ENCODE measurements around the gene SPNS2.

SPNS2 gene

DNA sequence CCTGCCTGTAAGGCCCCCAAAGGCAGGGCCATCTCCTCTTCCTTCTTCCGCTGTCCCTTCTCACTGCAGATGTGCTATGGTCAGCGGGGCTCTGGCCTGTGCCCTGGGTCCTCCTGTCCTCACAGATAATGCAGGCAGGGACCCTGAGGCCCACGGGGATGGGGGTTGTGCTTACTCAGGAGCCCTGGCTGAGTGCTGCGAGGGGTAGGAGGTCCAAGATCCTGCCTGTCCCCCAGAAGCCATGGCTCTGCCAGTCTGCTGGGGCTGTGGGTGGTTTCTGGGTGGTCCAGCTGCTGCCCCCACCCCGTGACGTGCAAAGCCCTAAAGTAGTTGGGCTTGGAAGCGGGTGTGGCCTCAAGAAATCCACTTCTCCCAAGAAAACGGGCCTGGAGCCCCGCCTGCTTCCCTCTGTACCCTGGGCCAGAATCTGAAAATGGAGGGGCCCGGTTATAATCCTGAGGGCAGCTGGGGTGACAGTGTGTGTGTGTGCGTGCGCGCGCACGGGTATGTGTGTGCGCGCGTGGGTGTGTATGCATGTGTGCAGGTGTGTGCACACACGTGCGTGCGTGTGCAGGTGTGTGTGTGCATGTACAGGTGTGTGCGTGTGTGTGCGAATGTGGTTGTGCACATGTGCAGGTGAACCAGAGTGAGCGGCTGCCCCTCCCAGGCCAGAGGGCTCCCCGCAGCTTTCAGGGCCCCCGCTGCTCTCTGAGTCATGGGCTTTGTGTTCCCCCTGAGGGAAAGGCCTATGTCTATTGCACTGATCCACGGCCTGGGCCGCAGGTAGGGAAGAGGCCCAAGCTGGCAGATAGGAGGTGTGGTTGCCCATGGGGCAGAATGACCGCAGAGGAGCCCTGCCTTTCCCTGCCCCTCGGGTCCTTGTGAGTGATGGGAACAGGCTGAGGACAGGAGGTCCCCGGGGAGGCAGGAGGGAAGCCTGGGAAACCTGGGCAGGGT, 13.8 kb downstream of the SPNS2 start:
- no peak for DNase-seq (ENCODE audit: low spot score)
- TF ChIP-seq, protein P1, sequence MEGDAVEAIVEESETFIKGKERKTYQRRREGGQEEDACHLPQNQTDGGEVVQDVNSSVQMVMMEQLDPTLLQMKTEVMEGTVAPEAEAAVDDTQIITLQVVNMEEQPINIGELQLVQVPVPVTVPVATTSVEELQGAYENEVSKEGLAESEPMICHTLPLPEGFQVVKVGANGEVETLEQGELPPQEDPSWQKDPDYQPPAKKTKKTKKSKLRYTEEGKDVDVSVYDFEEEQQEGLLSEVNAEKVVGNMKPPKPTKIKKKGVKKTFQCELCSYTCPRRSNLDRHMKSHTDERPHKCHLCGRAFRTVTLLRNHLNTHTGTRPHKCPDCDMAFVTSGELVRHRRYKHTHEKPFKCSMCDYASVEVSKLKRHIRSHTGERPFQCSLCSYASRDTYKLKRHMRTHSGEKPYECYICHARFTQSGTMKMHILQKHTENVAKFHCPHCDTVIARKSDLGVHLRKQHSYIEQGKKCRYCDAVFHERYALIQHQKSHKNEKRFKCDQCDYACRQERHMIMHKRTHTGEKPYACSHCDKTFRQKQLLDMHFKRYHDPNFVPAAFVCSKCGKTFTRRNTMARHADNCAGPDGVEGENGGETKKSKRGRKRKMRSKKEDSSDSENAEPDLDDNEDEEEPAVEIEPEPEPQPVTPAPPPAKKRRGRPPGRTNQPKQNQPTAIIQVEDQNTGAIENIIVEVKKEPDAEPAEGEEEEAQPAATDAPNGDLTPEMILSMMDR (IDR thresholded peaks at IDR 0.05; ENCODE audit: borderline replicate concordance, control extremely low read depth, extremely low read depth, insufficient read depth, missing control alignments) = no peak
- in situ Hi-C loops (cut with MboI; ENCODE audit: low sequenced_read_pairs, unreplicated experiment) = no loop called here

DNA sequence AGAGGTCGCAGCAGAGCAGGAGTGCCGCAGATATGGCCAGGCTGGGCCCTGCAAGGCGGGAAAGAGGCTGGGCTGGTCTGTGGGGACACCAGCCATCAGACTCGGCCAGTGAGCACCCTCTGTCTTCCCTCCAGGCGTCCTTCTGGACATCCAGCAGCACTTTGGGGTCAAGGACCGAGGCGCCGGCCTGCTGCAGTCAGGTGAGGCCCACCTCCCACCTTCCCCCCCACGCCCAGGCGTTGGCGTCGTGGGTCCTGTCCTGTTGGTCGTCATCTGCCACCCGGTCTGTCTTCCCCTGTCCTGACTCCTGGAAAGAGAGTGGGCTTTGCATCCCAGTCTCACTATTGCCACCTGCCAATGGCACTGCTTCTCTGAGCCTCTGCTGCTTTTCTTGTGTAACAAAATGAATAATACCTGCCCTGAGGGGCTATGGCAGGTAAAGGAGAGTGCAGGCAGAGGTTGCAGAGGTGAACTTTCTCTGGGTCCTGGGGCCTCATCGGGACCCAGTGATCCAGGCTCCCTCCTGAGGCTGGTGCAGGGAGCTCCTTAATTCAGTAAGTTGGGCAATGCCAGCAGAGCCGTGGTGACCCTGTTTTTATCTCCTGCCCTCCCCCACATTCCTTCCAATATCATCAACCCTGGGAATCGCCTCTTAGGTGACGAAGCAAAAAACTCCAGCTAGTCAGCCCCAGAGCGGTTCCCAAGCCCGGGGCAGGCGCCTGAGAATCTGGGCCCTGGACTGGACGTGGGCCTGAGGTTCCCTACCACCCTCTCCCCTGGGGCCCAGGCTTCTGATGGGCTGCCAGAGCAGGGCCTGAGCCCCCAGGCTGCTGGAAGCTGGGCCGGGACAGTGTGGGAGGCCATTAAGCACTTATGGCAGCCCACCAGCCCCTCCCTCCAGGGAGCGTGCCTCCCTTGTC, 14.7 kb downstream of the SPNS2 start:
- TF ChIP-seq, protein P1 (IDR thresholded peaks at IDR 0.05; ENCODE audit: borderline replicate concordance, control extremely low read depth, extremely low read depth, insufficient read depth, missing control alignments) = no peak
- in situ Hi-C loops (cut with MboI; ENCODE audit: low sequenced_read_pairs, unreplicated experiment) = no loop called here
- DNase-seq (ENCODE audit: low spot score) = no peak

DNA sequence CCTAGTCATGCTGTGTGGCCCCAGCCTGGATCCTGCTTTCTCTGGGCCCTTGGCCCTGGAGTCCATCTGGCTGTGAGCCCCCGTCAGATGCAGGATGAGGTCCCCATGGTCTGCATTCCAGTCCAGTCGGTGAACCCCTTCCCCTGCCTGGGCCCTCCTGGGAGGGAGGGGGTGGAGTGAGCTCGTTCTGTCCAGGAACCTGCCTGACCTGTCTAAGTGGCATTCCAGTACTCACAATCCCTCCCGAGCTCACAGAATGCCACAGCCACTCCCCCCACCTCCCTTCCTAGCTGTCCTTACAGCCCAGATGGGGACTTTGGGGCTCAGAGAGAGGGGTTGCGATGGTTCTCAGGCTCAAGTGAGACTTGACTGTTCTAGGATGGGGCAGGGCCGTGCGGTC, 15.5 kb downstream of the SPNS2 start:
- no peak for DNase-seq (ENCODE audit: low spot score)
- in situ Hi-C loops (cut with MboI; ENCODE audit: low sequenced_read_pairs, unreplicated experiment) = no loop called here
- TF ChIP-seq, protein P1 (IDR thresholded peaks at IDR 0.05; ENCODE audit: borderline replicate concordance, control extremely low read depth, extremely low read depth, insufficient read depth, missing control alignments) = no peak

DNA sequence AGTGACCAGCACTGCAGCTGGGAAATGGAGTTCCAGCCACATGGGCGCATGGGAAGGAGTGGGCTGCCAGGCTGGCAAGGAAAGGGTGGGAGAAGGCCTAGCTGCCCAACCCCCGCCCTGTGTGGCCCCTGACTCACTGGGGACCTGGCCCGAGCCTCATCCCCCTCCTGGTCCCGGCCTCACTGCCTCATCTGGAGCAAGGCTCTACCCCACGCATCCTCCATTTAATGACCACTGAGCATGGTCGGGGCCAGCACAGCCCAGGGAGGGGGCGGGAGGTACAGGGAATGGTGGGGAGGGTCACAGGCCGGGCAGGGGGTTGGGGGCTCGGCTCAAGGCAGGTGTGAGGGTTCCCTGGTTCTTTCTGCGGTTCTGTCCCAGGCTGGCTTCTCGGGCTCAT, 16.1 kb downstream of the SPNS2 start:
- DNase-seq (ENCODE audit: low spot score) = no peak
- in situ Hi-C loops (cut with MboI; ENCODE audit: low sequenced_read_pairs, unreplicated experiment) = no loop called here

DNA sequence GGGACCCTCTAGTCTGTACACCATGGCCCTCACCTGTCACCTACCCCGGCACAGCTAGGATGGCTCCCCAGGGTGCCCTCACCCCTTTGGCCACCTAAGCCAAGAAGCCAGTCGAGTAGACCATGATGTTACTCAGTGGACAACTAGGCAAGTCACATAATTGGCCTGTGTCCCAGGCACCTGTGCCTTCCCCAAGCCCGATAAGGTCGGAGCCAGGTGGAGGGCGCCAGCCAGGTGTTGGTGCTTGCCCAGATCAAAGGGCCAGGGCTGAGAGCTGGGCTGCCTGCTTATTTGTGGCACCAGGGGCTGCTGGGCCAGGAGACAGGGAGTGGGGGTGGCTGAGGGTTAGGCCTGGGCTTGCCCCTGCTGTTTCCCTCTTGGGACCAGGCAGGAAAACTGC, 16.8 kb downstream of the SPNS2 start:
- TF ChIP-seq, protein P1 (IDR thresholded peaks at IDR 0.05; ENCODE audit: borderline replicate concordance, control extremely low read depth, extremely low read depth, insufficient read depth, missing control alignments) = no peak
- in situ Hi-C loops (cut with MboI; ENCODE audit: low sequenced_read_pairs, unreplicated experiment) = no loop called here
- DNase-seq (ENCODE audit: low spot score) = no peak

More for the DNA sequence above, 16.1 kb downstream of the SPNS2 start:
- TF ChIP-seq, protein P1 (IDR thresholded peaks at IDR 0.05; ENCODE audit: borderline replicate concordance, control extremely low read depth, extremely low read depth, insufficient read depth, missing control alignments) = no peak

DNA sequence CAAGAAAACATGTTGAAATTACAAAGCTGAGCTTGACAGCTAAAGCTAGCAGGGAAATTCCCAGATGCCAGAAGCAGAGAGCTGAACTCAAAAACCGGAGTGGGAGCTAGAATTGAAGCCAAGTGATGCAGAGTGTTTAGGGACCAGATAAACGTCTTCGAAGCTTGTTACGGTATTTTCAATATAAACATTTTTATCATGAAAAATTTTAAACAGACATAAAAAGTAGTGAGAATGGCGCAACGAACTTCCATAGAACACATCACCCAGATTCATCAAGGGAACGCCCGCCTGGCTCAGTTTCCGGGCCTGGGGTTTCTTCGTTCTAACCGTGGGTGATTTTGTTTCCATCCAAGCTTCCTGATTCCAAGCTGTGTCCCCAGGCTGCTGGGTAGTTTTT, 18.1 kb downstream of the SPNS2 start:
- DNase-seq (ENCODE audit: low spot score) = no peak

More for the DNA sequence above, 18.1 kb downstream of the SPNS2 start:
- in situ Hi-C loops (cut with MboI; ENCODE audit: low sequenced_read_pairs, unreplicated experiment) = no loop called here
- TF ChIP-seq, protein P1 (IDR thresholded peaks at IDR 0.05; ENCODE audit: borderline replicate concordance, control extremely low read depth, extremely low read depth, insufficient read depth, missing control alignments) = no peak
